ENCODE data around the gene BUD23. TPM values are rescaled to one million over a fixed set of nuclear protein-coding genes. Genes with fewer than 3 reads are reported as not detected.

The BUD23 gene
- total and polyA plus RNA-seq, 9 of the 15 experiments (the other 6 are each of a cell fraction or from before 2014, with no cell fraction given), result 79.5 to 270 (median 150) TPM

DNA sequence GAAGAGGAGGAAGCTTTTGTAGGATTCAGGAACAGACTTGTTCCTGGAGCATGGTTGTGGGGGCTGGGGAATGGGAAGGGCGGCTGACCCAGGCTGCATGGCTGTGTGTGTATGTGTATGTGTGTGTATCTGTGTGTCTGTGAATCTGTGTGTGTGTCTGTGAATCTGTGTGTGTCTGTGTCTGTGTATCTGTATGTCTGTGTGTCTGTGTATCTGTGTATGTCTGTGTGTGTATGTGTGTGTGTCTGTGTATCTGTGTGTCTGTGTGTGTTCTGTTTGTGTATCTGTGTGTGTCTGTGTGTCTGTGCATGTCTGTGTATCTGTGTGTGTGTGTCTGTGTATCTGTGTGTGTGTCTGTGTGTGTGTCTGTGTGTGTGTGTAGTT, 42.7 kb downstream of the BUD23 start (continued):
- TF ChIP-seq ZNF408 (CRISPR knock-in tag; IDR thresholded peaks at IDR 0.05; ENCODE audit: low read depth), result no peak
- TF ChIP-seq CBFA2T2 (conservative IDR thresholded peaks at IDR 0.05), result no peak
- TF ChIP-seq SMAD4 (CRISPR knock-in tag; conservative IDR thresholded peaks at IDR 0.05), result no peak
- TF ChIP-seq, protein P1, sequence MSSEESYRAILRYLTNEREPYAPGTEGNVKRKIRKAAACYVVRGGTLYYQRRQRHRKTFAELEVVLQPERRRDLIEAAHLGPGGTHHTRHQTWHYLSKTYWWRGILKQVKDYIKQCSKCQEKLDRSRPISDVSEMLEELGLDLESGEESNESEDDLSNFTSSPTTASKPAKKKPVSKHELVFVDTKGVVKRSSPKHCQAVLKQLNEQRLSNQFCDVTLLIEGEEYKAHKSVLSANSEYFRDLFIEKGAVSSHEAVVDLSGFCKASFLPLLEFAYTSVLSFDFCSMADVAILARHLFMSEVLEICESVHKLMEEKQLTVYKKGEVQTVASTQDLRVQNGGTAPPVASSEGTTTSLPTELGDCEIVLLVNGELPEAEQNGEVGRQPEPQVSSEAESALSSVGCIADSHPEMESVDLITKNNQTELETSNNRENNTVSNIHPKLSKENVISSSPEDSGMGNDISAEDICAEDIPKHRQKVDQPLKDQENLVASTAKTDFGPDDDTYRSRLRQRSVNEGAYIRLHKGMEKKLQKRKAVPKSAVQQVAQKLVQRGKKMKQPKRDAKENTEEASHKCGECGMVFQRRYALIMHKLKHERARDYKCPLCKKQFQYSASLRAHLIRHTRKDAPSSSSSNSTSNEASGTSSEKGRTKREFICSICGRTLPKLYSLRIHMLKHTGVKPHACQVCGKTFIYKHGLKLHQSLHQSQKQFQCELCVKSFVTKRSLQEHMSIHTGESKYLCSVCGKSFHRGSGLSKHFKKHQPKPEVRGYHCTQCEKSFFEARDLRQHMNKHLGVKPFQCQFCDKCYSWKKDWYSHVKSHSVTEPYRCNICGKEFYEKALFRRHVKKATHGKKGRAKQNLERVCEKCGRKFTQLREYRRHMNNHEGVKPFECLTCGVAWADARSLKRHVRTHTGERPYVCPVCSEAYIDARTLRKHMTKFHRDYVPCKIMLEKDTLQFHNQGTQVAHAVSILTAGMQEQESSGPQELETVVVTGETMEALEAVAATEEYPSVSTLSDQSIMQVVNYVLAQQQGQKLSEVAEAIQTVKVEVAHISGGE (CRISPR knock-in tag; IDR thresholded peaks at IDR 0.05), result no peak
- TF ChIP-seq NFXL1 (CRISPR knock-in tag; IDR thresholded peaks at IDR 0.05), result no peak
- no peak for TF ChIP-seq MYC (IDR thresholded peaks at IDR 0.05; ENCODE audit: low read depth, low read length)
- TF ChIP-seq MYC (CRISPR knock-in tag; IDR thresholded peaks at IDR 0.05; ENCODE audit: borderline replicate concordance, low read depth), result no peak
- no peak for TF ChIP-seq NCOA2 (IDR thresholded peaks at IDR 0.05; ENCODE audit: partially characterized antibody in 2 of 2)
- TF ChIP-seq CEBPG (CRISPR knock-in tag; IDR thresholded peaks at IDR 0.05), result no peak
- no peak for TF ChIP-seq CEBPG (tag; conservative IDR thresholded peaks at IDR 0.05 in 1 of 2, IDR thresholded peaks at IDR 0.05 in 1 of 2)
- TF ChIP-seq ZNF511 (CRISPR knock-in tag; IDR thresholded peaks at IDR 0.05), result no peak
- TF ChIP-seq CREBBP (IDR thresholded peaks at IDR 0.05; ENCODE audit: low read depth, low read length), result no peak
- TF ChIP-seq PHF20 (IDR thresholded peaks at IDR 0.05; ENCODE audit: partially characterized antibody), result no peak
- no peak for TF ChIP-seq FUS (optimal IDR thresholded peaks at IDR 0.05; ENCODE audit: low read depth, low read length)
- TF ChIP-seq SMARCE1 (IDR thresholded peaks at IDR 0.05), result no peak
- TF ChIP-seq SREBF2 (CRISPR knock-in tag; IDR thresholded peaks at IDR 0.05), result no peak
- peak; percentile 82 for TF ChIP-seq ARHGAP35 (IDR thresholded peaks at IDR 0.05; ENCODE audit: partially characterized antibody)
- no peak for TF ChIP-seq KDM2B (CRISPR knock-in tag; IDR thresholded peaks at IDR 0.05)
- no peak for TF ChIP-seq CHD2 (IDR thresholded peaks at IDR 0.05; ENCODE audit: low read depth, low read length)
- TF ChIP-seq, protein P2, sequence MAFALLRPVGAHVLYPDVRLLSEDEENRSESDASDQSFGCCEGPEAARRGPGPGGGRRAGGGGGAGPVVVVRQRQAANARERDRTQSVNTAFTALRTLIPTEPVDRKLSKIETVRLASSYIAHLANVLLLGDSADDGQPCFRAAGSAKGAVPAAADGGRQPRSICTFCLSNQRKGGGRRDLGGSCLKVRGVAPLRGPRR (CRISPR knock-in tag; IDR thresholded peaks at IDR 0.05), result no peak
- no peak for TF ChIP-seq BRF2 (IDR thresholded peaks at IDR 0.05; ENCODE audit: borderline replicate concordance, insufficient read depth, insufficient read length)
- TF ChIP-seq ATF3 (IDR thresholded peaks at IDR 0.05), result no peak
- TF ChIP-seq ATF3 (CRISPR knock-in tag; conservative IDR thresholded peaks at IDR 0.05), result no peak
- no peak for TF ChIP-seq PTRF (tag; IDR thresholded peaks at IDR 0.05)
